Type B pancreatic cell (in vitro differentiated cells): ENCODE data around the gene TNRC6A. TPM values are rescaled to one million over a fixed set of nuclear protein-coding genes. Genes with fewer than 3 reads are reported as not detected.

ENCODE experiments used
- DNase-seq: peaks from one replicate; pipeline ENCODE4 v3.0.0; 2021; ENCODE audit warnings: mixed read lengths; ENCODE audit not compliant: unreplicated experiment; ENCODE audit errors: extremely low spot score
- H3K27ac Mint-ChIP-seq: 2 replicates; pipeline ENCODE4 v1.8.0; 2021; ENCODE audit warnings: mild to moderate bottlenecking, mixed read lengths
- H3K27me3 Mint-ChIP-seq: 2 replicates; pipeline ENCODE4 v1.8.0; 2021; ENCODE audit warnings: mixed read lengths
- H3K36me3 Mint-ChIP-seq: 2 replicates; pipeline ENCODE4 v1.8.0; 2021; ENCODE audit warnings: mixed read lengths
- H3K4me1 Mint-ChIP-seq: one replicate; pipeline ENCODE4 v1.8.0; 2021; ENCODE audit warnings: mixed read lengths; ENCODE audit not compliant: unreplicated experiment
- H3K4me3 Mint-ChIP-seq: 2 replicates; pipeline ENCODE4 v1.8.0; 2021; ENCODE audit warnings: mild to moderate bottlenecking, mixed read lengths
- H3K9me3 Mint-ChIP-seq: 2 replicates; pipeline ENCODE4 v1.8.0; 2021; ENCODE audit warnings: mixed read lengths
- CTCF ChIP-seq: fragments of 200-600 bp; sonication (generic); conservative IDR thresholded peaks from 2 replicates; pipeline ENCODE4 v1.5.0; 2021; ENCODE audit warnings: antibody characterized with exemption, mild to moderate bottlenecking
- total RNA-seq: library from RNA; stranded (reverse); gene quantifications from 2 replicates; pipeline ENCODE4 v1.2.1, GENCODE V29; 2021; ENCODE audit warnings: low replicate concordance

TNRC6A gene
- total RNA-seq, 1 donor from 2014 or later = 65.9 TPM

- Mint-ChIP-seq H3K27ac (no peak overlapping the region), H3K27me3 (peaks cover 5% of the 10 kb centered on the region), H3K4me3 (no peak overlapping the region), H3K4me1 (no peaks in the 10 kb centered on the region), H3K9me3 (no peaks in the 10 kb centered on the region), H3K36me3 (no peaks in the 10 kb centered on the region)
- no peak for DNase-seq
- no peak for TF ChIP-seq CTCF
Observed at GRCh38 chr16:24717411-24717810, 12.0 kb upstream of the TNRC6A start.

- peaks cover 9% of the 10 kb centered on the region for H3K27me3 Mint-ChIP-seq
- no peaks in the 10 kb centered on the region for H3K4me1 Mint-ChIP-seq
- no peaks in the 10 kb centered on the region for H3K36me3 Mint-ChIP-seq
- TF ChIP-seq CTCF = no peak
- no peak overlapping the region for H3K27ac Mint-ChIP-seq
- H3K9me3 Mint-ChIP-seq = no peaks in the 10 kb centered on the region
- no peak overlapping the region for H3K4me3 Mint-ChIP-seq
- no peak for DNase-seq
Observed at GRCh38 chr16:24718967-24719521, 10.4 kb upstream of the TNRC6A start.

- Mint-ChIP-seq H3K27me3 (peaks cover 9% of the 10 kb centered on the region), H3K36me3 (no peaks in the 10 kb centered on the region), H3K27ac (no peak overlapping the region), H3K4me3 (no peak overlapping the region), H3K4me1 (no peaks in the 10 kb centered on the region), H3K9me3 (no peaks in the 10 kb centered on the region)
- DNase-seq = no peak
- TF ChIP-seq CTCF = no peak
Observed at GRCh38 chr16:24721830-24722238, 7.6 kb upstream of the TNRC6A start.

- DNase-seq = no peak
- H3K36me3 Mint-ChIP-seq = no peaks in the 10 kb centered on the region
- H3K9me3 Mint-ChIP-seq = no peaks in the 10 kb centered on the region
- H3K4me3 Mint-ChIP-seq = no peak overlapping the region
- TF ChIP-seq CTCF = no peak
- peaks cover 4% of the 10 kb centered on the region for H3K27me3 Mint-ChIP-seq
- H3K4me1 Mint-ChIP-seq = peaks cover 2% of the 10 kb centered on the region
- H3K27ac Mint-ChIP-seq = no peak overlapping the region
Observed at GRCh38 chr16:24723663-24724062, 5.8 kb upstream of the TNRC6A start.

- no peak for TF ChIP-seq CTCF
- Mint-ChIP-seq H3K27ac (no peak overlapping the region), H3K4me3 (peak overlapping the region; percentile 7), H3K9me3 (no peaks in the 10 kb centered on the region), H3K4me1 (peaks cover 22% of the 10 kb centered on the region), H3K36me3 (peaks cover 9% of the 10 kb centered on the region), H3K27me3 (peaks cover under 1% of the 10 kb centered on the region)
- DNase-seq = no peak
Observed at GRCh38 chr16:24728011-24728410, 1.4 kb upstream of the TNRC6A start.

GRCh38 chr16:24728891-24729242, 584 bp upstream of the TNRC6A start:
- peaks cover 27% of the 10 kb centered on the region for H3K4me1 Mint-ChIP-seq
- TF ChIP-seq CTCF = no peak
- H3K4me3 Mint-ChIP-seq = peak overlapping the region; percentile 93
- H3K36me3 Mint-ChIP-seq = peaks cover 16% of the 10 kb centered on the region
- no peak for DNase-seq
- no peaks in the 10 kb centered on the region for H3K27me3 Mint-ChIP-seq
- no peaks in the 10 kb centered on the region for H3K9me3 Mint-ChIP-seq
- peak overlapping the region; percentile 95 for H3K27ac Mint-ChIP-seq
